PC-3 (cell line): ENCODE data around the gene GOPC. TPM values are rescaled to one million over a fixed set of nuclear protein-coding genes. Genes with fewer than 3 reads are reported as not detected.

Experiments
- ATAC-seq: fragments of 200-7000 bp; cut with Tn5 transposase; 2 replicates; pipeline ENCODE4 v1.9.1; 2020; ENCODE audit warnings: mild to moderate bottlenecking, moderate library complexity
- BruUV-seq: library from RNA; stranded (reverse); fragments of 400-500 nt; replicated peaks from 2 replicates; lab custom pipeline; 2021; lab: Mats Ljungman, UMichigan
- CTCF ChIA-PET: fragments of 300-600 bp; sonication (Branson Sonifier 250); formaldehyde crosslinking; loops from one replicate; lab custom pipeline; 2022; ENCODE audit warnings: antibody characterized with exemption; lab: Charles Lee
- POLR2A ChIA-PET: fragments of 300-600 bp; sonication (Branson Sonifier 250); formaldehyde crosslinking; loops from one replicate; lab custom pipeline; 2022; ENCODE audit warnings: antibody characterized with exemption; ENCODE audit not compliant: unreplicated experiment; lab: Charles Lee
- DNase-seq: peaks from one replicate; pipeline ENCODE4 v3.0.0-alpha.2; 2015
- H2AFZ ChIP-seq: fragments of 300-600 bp; sonication (generic); 2 replicates; pipeline ENCODE4 v1.6.0; 2016; ENCODE audit warnings: antibody characterized with exemption, low read length
- H3F3A ChIP-seq: fragments of 300-600 bp; sonication (generic); one replicate; pipeline ENCODE4 v1.6.0; 2017; ENCODE audit warnings: antibody characterized with exemption, low read length, control low read depth, mild to moderate bottlenecking; ENCODE audit not compliant: unreplicated experiment
- H3K27ac ChIP-seq: fragments of 300-600 bp; sonication (generic); 2 replicates; pipeline ENCODE4 v1.5.1; 2016; ENCODE audit warnings: mild to moderate bottlenecking, low read length
- H3K27me3 ChIP-seq: fragments of 300-600 bp; sonication (generic); 2 replicates; pipeline ENCODE4 v1.6.1; 2016; ENCODE audit warnings: low read length, mixed read lengths
- H3K36me3 ChIP-seq: fragments of 300-600 bp; sonication (generic); 2 replicates; pipeline ENCODE4 v1.6.1; 2016; ENCODE audit warnings: low read depth, mixed run types, low read length, mixed read lengths
- H3K4me1 ChIP-seq: fragments of 300-600 bp; sonication (generic); 2 replicates; pipeline ENCODE4 v1.5.1; 2016; ENCODE audit warnings: low read length; ENCODE audit not compliant: insufficient read depth
- H3K4me2 ChIP-seq: fragments of 300-600 bp; sonication (generic); 2 replicates; pipeline ENCODE4 v1.6.0; 2016; ENCODE audit warnings: low read length
- H3K4me3 ChIP-seq: fragments of 300-600 bp; sonication (generic); 2 replicates; pipeline ENCODE4 v1.5.1; 2016; ENCODE audit warnings: mild to moderate bottlenecking, low read length, mixed read lengths
- H3K79me2 ChIP-seq: fragments of 300-600 bp; sonication (generic); 2 replicates; pipeline ENCODE4 v1.6.1; 2017; ENCODE audit warnings: low read length, mixed read lengths
- H3K9ac ChIP-seq: fragments of 300-600 bp; sonication (generic); 2 replicates; pipeline ENCODE4 v1.6.0; 2016; ENCODE audit warnings: mild to moderate bottlenecking, low read length
- H3K9me2 ChIP-seq: fragments of 300-600 bp; sonication (generic); replicated peaks from 2 replicates; pipeline ENCODE4 v1.6.1; 2016; ENCODE audit warnings: mixed run types, low read length, mixed read lengths
- H3K9me3 ChIP-seq: fragments of 300-600 bp; sonication (generic); 2 replicates; pipeline ENCODE4 v1.6.1; 2016; ENCODE audit warnings: low read length, mixed read lengths
- H4K20me1 ChIP-seq: fragments of 300-600 bp; sonication (generic); 2 replicates; pipeline ENCODE4 v1.6.1; 2016; ENCODE audit warnings: low read length, mixed read lengths
- CTCF ChIP-seq: fragments of 300-600 bp; sonication (generic); conservative IDR thresholded peaks from 2 replicates; pipeline ENCODE4 v1.5.1; 2017; ENCODE audit warnings: antibody characterized with exemption, low read depth, mild to moderate bottlenecking, low read length
- EZH2 ChIP-seq: fragments of 300-600 bp; sonication (generic); IDR thresholded peaks from one replicate; pipeline ENCODE4 v1.6.1; 2017; ENCODE audit warnings: antibody characterized with exemption, mild to moderate bottlenecking, low read length; ENCODE audit not compliant: unreplicated experiment
- EZH2phosphoT487 ChIP-seq: fragments of 300-600 bp; sonication (generic); IDR thresholded peaks from 2 replicates; pipeline ENCODE4 v1.6.1; 2018; ENCODE audit warnings: mild to moderate bottlenecking, antibody characterized with exemption, low read length, borderline replicate concordance
- intact Hi-C: fragments of 100-400 bp; cut with micrococcal nuclease; formaldehyde crosslinking; loops from 2 replicates; pipeline ENCODE4 v1.9.0; 2023
- total RNA-seq: library from RNA; depleted of rRNA; stranded (reverse); fragments of >200 nt; gene quantifications from 2 replicates; pipeline ENCODE4 v1.2.3, GENCODE V29; 2014

GOPC gene
- total RNA-seq, 1 experiment from 2014 or later = 15.8 TPM

DNA sequence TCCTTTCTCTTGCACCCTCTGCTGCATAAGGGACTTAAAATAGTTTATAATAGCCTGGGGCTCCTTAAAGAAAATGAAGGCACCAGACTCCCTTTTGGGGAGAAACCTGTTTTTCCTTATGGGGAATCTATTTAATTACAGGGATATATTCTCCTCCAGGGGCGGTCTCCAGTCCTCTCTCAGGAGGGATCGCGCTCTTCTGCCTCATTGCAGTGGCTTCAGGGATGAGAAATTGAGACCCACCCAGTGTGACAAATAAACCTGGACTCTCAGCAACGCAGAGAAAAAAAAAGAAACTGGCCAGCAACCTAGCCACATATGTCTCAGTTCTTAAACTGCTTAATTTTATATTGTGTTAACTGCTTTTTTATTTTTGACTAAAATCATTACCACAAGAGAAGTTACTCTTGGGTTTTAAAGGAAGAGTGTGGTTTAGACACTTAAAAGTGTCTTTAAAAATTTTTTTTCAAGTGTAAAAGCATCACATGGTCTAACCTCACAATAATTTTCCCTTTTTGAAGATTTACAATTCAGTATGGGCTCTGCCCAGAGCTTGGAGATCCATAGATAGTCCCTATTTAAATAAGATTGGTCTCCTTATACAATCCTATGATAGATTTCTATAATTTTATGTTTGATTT is 11.7 kb upstream of the GOPC start:
- no peak overlapping the region for H3K9ac ChIP-seq

DNA sequence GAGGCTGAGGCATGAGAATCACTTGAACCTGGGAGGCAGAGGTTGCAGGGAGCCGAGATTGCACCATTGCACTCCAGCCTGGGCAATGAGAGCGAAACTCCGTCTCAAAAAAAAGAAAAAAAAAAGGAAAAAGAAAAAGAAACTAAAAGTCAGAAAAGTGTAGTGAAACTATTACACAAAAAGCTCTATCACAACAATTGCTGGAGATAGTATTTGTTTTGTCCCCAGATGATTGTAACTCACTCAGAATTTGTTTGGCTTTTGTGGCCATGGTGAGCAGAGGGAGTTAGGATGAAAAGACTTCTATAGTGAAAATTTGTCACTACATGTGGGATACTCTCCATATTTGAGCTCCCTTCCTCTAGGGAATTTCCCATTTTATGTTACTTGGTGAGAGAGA is 5.2 kb upstream of the GOPC start:
- no peak overlapping the region for H3K4me3 ChIP-seq
- no peaks in the 10 kb centered on the region for H3K36me3 ChIP-seq
- DNase-seq (no peak), ATAC-seq (no peak)
- no peaks in the 10 kb centered on the region for H4K20me1 ChIP-seq
- H3K4me2 ChIP-seq = no peak overlapping the region
- no peaks in the 10 kb centered on the region for H3K79me2 ChIP-seq
- peaks cover 12% of the 10 kb centered on the region; the same call in 1 of the 2 replicates for H3K4me1 ChIP-seq
- intact Hi-C loops = no loop called here
- no peaks in the 10 kb centered on the region for H3K9me3 ChIP-seq
- ChIA-PET POLR2A (no interaction called here), CTCF (no interaction called here)
- H3K9me2 ChIP-seq = no peaks in the 10 kb centered on the region
- no peak overlapping the region for H3K27ac ChIP-seq
- no peak for TF ChIP-seq EZH2
- no peak for TF ChIP-seq CTCF
- TF ChIP-seq EZH2phosphoT487 = no peak
- BruUV-seq = no TSS peak
- no peak overlapping the region for H2AFZ ChIP-seq
- no peak overlapping the region for H3K9ac ChIP-seq
- no peaks in the 10 kb centered on the region for H3K27me3 ChIP-seq
- no peaks in the 10 kb centered on the region for H3F3A ChIP-seq

More for the DNA sequence above, 11.7 kb upstream of the GOPC start:
- Histone ChIP-seq H3K79me2 (no peaks in the 10 kb centered on the region), H3K36me3 (no peaks in the 10 kb centered on the region), H3K4me2 (no peak overlapping the region), H3K4me1 (no peaks in the 10 kb centered on the region), H3K9me3 (no peaks in the 10 kb centered on the region), H3F3A (no peaks in the 10 kb centered on the region), H3K4me3 (no peak overlapping the region), H2AFZ (no peak overlapping the region), H3K27ac (no peak overlapping the region), H3K27me3 (no peaks in the 10 kb centered on the region), H4K20me1 (no peaks in the 10 kb centered on the region), H3K9me2 (no peaks in the 10 kb centered on the region)
- TF ChIP-seq EZH2 = no peak
- no peak for TF ChIP-seq EZH2phosphoT487
- TF ChIP-seq CTCF = no peak
- intact Hi-C loops = no loop called here
- no TSS peak for BruUV-seq
- CTCF ChIA-PET = no interaction called here
- ATAC-seq = no peak
- POLR2A ChIA-PET = no interaction called here
- no peak for DNase-seq

- ChIA-PET POLR2A (no interaction called here), CTCF (no interaction called here)
- Histone ChIP-seq H2AFZ (peak overlapping the region; percentile 59), H4K20me1 (no peaks in the 10 kb centered on the region), H3K27ac (no peak overlapping the region), H3K9me3 (no peaks in the 10 kb centered on the region), H3K4me3 (no peak overlapping the region), H3K36me3 (no peaks in the 10 kb centered on the region), H3K79me2 (peaks cover 20% of the 10 kb centered on the region), H3K9ac (no peak overlapping the region), H3F3A (no peaks in the 10 kb centered on the region), H3K27me3 (no peaks in the 10 kb centered on the region), H3K4me1 (peaks cover 13% of the 10 kb centered on the region; the same call in 1 of the 2 replicates), H3K9me2 (no peaks in the 10 kb centered on the region), H3K4me2 (no peak overlapping the region)
- intact Hi-C loops = loop anchor here (1.0 kb wide), 3 partner anchors 156 to 259 kb away; no protein-coding TSS in a partner anchor
- ATAC-seq (peak; percentile 35; the same call in 1 of the 2 replicates), DNase-seq (peak; percentile 69)
- TF ChIP-seq CTCF (peak; percentile 78), EZH2phosphoT487 (no peak)
- no TSS peak for BruUV-seq
These were observed 3.0 kb upstream of the GOPC start for GRCh38 chr6:117605169-117605826.
